Parathyroid adenoma (tissue), 2 donors: ENCODE measurements around the gene HFE.

ENCODE experiments used
- H2AFZ ChIP-seq: fragments of 300-600 bp; sonication (generic); one replicate; pipeline ENCODE4 v1.7.0; 2017; ENCODE audit warnings: antibody characterized with exemption, mild to moderate bottlenecking
- H3K27ac ChIP-seq: fragments of 300-600 bp; sonication (generic); one replicate; pipeline ENCODE4 v1.7.0; 2017
- H3K27me3 ChIP-seq: fragments of 300-600 bp; sonication (generic); one replicate; pipeline ENCODE4 v1.7.0; 2017; ENCODE audit warnings: low read length; ENCODE audit not compliant: control insufficient read depth, insufficient read depth
- H3K36me3 ChIP-seq: fragments of 300-600 bp; sonication (generic); one replicate; pipeline ENCODE4 v1.7.0; 2017; ENCODE audit warnings: low read length; ENCODE audit not compliant: control insufficient read depth, insufficient read depth
- H3K4me1 ChIP-seq: fragments of 300-600 bp; sonication (generic); one replicate; pipeline ENCODE4 v1.7.0; 2017; ENCODE audit warnings: control low read depth
- H3K4me2 ChIP-seq: fragments of 300-600 bp; sonication (generic); one replicate; pipeline ENCODE4 v1.7.0; 2017; ENCODE audit warnings: low read length
- H3K4me3 ChIP-seq: fragments of 300-600 bp; sonication (generic); one replicate; pipeline ENCODE4 v1.7.0; 2017; ENCODE audit warnings: low read depth, low read length
- H3K79me2 ChIP-seq: fragments of 300-600 bp; sonication (generic); one replicate; pipeline ENCODE4 v1.7.0; 2017; ENCODE audit warnings: control low read depth
- H3K9ac ChIP-seq: fragments of 300-600 bp; sonication (generic); one replicate; pipeline ENCODE4 v1.7.0; 2017; ENCODE audit warnings: mild to moderate bottlenecking
- H3K9me3 ChIP-seq: fragments of 300-600 bp; sonication (generic); one replicate; pipeline ENCODE4 v1.7.0; 2017; ENCODE audit warnings: low read length; ENCODE audit not compliant: control insufficient read depth
- CTCF ChIP-seq: fragments of 300-600 bp; sonication (generic); IDR thresholded peaks from one replicate; pipeline ENCODE4 v1.7.0; 2017; ENCODE audit warnings: antibody characterized with exemption, mild to moderate bottlenecking
- donor health status: primary hyperparathyroidism.

The HFE gene

GRCh38 chr6:26087284-26088115 is at the start of gene HFE:
Gene HFE (plus strand): TSS chr6:26087429. CDS start chr6:26087441, 12 bp downstream.
- H3K27ac ChIP-seq: peak within 1 kb of the TSS; percentile 47
- H3K4me2 ChIP-seq: peak within 1 kb of the TSS; percentile 91
- no peaks in the 10 kb centered on the region for H3K9me3 ChIP-seq
- H3K79me2 ChIP-seq: no peaks in the 10 kb centered on the region
- TF ChIP-seq CTCF: no peak
- no peaks in the 10 kb centered on the region for H3K4me1 ChIP-seq
- H3K9ac ChIP-seq: no peak within 1 kb of the TSS
- peak within 1 kb of the TSS; percentile 82 for H3K4me3 ChIP-seq
- no peaks in the 10 kb centered on the region for H3K36me3 ChIP-seq
- no peaks in the 10 kb centered on the region for H3K27me3 ChIP-seq
- peak within 1 kb of the TSS; percentile 80 for H2AFZ ChIP-seq

DNA sequence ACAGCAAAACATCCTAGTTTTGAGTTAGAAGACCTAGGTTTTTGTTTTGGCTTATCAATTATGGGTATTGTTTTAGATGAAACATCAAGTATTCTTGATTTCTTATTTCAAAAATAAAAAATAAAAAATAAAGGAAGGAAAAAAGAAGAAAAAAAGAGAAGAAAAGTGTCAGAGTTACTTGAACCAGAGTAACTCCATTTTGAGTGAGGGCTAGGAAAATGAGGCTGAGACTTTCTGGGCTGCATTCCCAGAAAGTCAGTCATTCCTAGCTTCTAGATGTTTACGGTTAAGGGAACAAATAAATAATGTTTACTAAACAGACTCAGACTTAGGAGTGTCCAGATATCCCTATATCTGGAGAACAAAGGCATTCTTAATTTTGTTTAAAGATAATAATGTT is 45.3 kb upstream of the HFE start:
- no peak for TF ChIP-seq CTCF
- Histone ChIP-seq H3K4me1 (no peaks in the 10 kb centered on the region), H3K27me3 (no peaks in the 10 kb centered on the region), H3K4me3 (no peak overlapping the region), H3K9me3 (no peaks in the 10 kb centered on the region), H3K9ac (no peak overlapping the region), H3K79me2 (no peaks in the 10 kb centered on the region), H3K36me3 (no peaks in the 10 kb centered on the region), H3K27ac (no peak overlapping the region), H3K4me2 (no peak overlapping the region), H2AFZ (no peak overlapping the region)

DNA sequence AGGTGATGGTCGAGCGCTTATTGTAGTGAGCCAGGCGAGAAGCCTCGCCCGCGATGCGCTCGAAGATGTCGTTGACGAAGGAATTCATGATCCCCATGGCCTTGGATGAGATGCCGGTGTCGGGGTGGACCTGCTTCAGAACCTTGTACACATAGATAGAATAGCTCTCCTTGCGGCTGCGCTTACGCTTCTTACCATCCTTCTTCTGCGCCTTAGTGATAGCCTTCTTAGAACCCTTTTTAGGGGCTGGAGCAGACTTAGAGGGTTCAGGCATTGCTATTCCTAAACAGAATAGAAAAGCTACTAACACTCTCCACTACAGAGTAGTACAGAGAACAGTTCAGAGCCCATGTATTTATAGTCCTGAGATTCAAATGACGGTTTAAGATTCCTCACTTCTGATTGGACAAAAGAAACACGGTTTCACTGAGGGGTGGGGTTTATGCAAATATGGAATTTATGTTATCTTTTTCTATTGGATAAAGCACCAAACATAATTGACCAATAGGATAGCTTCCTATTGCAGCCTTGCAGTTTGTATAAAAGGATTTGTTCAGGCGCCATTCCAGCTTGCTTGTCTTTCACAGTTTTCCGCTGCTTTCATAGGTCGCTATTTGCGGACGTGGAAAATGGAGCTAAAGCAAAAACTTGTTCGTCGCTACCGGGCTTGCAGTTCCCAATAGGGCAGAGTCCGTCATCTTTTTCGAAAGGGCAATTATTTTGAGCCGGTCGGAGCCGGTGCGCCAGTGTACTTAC is 43.7 kb upstream of the HFE start:
- H3K79me2 ChIP-seq: no peaks in the 10 kb centered on the region
- no peaks in the 10 kb centered on the region for H3K4me1 ChIP-seq
- H2AFZ ChIP-seq: peak overlapping the region; percentile 84
- H3K9me3 ChIP-seq: no peaks in the 10 kb centered on the region
- no peaks in the 10 kb centered on the region for H3K27me3 ChIP-seq
- peak overlapping the region; percentile 81 for H3K4me2 ChIP-seq
- H3K9ac ChIP-seq: no peak overlapping the region
- peak overlapping the region; percentile 81 for H3K4me3 ChIP-seq
- no peaks in the 10 kb centered on the region for H3K36me3 ChIP-seq
- H3K27ac ChIP-seq: peak overlapping the region; percentile 92
- TF ChIP-seq CTCF: no peak

- Histone ChIP-seq H3K4me2 (peak overlapping the region; percentile 81), H3K79me2 (no peaks in the 10 kb centered on the region), H3K4me3 (peak overlapping the region; percentile 81), H3K27ac (peak overlapping the region; percentile 92), H3K27me3 (no peaks in the 10 kb centered on the region), H3K9ac (no peak overlapping the region), H3K36me3 (no peaks in the 10 kb centered on the region), H2AFZ (peak overlapping the region; percentile 84), H3K4me1 (no peaks in the 10 kb centered on the region), H3K9me3 (no peaks in the 10 kb centered on the region)
- no peak for TF ChIP-seq CTCF
Measured at GRCh38 chr6:26044140-26045064, 42.8 kb upstream of the HFE start.
